ENCODE data around the gene NEUROD2. TPM values are rescaled to one million over a fixed set of nuclear protein-coding genes. Genes with fewer than 3 reads are reported as not detected.
A peak's percentile ranks its signal among the peaks of the same experiment; 100 is the strongest.

The NEUROD2 gene
- total and polyA plus RNA-seq, 7 donors: 0.01 TPM; not detected in 6

DNA sequence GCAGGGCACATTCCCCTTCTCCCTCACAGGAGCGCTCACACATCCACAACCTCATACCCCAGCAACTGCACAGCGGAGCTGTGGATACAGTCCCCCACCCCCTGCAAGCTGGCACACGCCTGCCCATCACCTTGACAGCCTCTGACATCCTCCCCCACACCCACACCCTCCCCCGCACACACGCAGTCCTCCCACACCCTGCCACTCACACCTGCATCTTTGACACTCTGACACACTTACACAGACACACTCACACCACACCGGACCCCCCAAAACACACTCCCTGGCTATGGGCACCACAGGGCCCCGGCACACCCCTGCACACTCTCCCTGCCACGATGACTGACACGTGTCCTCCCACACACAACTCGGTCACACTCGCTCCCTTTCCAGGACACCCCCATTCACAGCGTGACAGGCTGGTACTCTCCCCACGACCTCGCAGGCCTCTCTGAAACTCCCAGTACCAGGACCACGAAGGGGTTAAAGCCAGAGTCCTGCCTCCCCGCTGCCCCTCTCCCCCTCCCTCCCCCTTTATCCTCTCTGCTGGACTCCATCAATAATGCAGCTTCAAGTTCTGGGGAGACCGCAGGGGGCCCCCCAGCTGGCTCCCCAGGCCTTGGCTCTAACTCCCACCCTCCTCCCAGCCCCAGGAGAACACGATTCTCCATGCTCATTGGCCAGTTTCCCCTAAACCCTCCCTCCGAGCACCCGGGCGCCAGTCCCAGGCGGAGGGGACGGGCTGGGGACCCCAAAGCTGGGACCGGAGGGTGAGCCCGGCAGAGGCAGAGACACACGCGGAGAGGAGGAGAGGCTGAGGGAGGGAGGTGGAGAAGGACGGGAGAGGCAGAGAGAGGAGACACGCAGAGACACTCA lies 18.7 kb upstream of the NEUROD2 start, which contains the start of gene PPP1R1B:
Gene PPP1R1B, plus strand, starts transcription at position 782 of the 876 bp plus-strand sequence. CDS start 441 bp downstream, outside the sequence.
- peak within 1 kb of the TSS; percentile 51 for H3K4me3 ChIP-seq
- intact Hi-C loops (cut with DNase I): loop anchor here in 1 of 2 donors (10.0 kb wide), 1 partner anchor 238 kb away; the partner anchor contains the start of genes IKZF3 and ZPBP2
- H3K4me1 ChIP-seq: peaks cover 5% of the 10 kb centered on the region
- peaks cover 0 to 54% (median 11%) of the 10 kb centered on the region in 3 donors for H3K27me3 ChIP-seq (ENCODE audit: insufficient read depth in 3 of 3, low read length in 2 of 3)
- TF ChIP-seq CTCF (IDR thresholded peaks at IDR 0.05): no peak
- no peaks in the 10 kb centered on the region for H3K9me3 ChIP-seq
- ATAC-seq: no peak
- no peak within 1 kb of the TSS for H3K27ac ChIP-seq
- no peak for DNase-seq
- 18 to 23% (median 21%) methylated on average over 28 to 29 of the region's 29 CpGs for WGBS, 3 donors
- no peaks in the 10 kb centered on the region for H3K36me3 ChIP-seq (ENCODE audit: insufficient read depth in 1 of 2, low read depth in 1 of 2)

GRCh38 chr17:39625198-39625785 lies 17.6 kb upstream of the NEUROD2 start:
- H3K27me3 ChIP-seq (ENCODE audit: insufficient read depth in 3 of 3, low read length in 2 of 3): peaks cover 0 to 59% (median 11%) of the 10 kb centered on the region in 3 donors
- 50 to 57% (median 51%) methylated on average over 5 of the region's 5 CpGs for WGBS, 3 donors

DNA sequence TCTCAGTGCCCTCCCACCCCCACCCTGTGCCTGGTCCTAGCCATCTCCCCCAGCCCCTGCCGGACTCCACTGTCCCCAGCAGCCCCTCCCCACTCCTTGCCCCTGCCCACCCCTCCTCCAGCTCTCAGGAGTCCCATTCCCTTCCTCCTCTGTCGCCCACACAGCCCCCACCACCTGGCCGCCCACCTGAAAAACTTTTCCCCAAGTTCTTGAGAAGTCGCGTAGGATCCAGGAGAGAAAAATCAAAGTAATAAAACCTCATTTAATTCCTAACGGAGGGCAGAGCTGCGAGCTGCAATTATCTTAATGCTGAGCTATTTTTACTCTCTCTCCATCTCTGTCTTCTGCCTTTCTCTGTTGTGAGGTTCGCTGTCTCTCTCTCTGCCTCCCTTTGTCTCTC lies 16.6 kb upstream of the NEUROD2 start:
- no peak for TF ChIP-seq CTCF (IDR thresholded peaks at IDR 0.05)
- 69 to 71% (median 70%) methylated on average over 8 of the region's 8 CpGs for WGBS, 3 donors
- no peak for DNase-seq
- no peak overlapping the region for H3K4me3 ChIP-seq
- intact Hi-C loops (cut with DNase I): loop anchor here (5.0 to 10.0 kb wide), 5 partner anchors 48 to 240 kb away; partner anchors contain the start of genes IKZF3 (in 1 of the 2), MIEN1 (in 1 of the 2) and ZPBP2 (in 1 of the 2)
- H3K27me3 ChIP-seq (ENCODE audit: insufficient read depth in 3 of 3, low read length in 2 of 3): peaks cover 0 to 51% (median 11%) of the 10 kb centered on the region in 3 donors
- no peaks in the 10 kb centered on the region for H3K9me3 ChIP-seq
- H3K4me1 ChIP-seq: peaks cover 5% of the 10 kb centered on the region
- no peak for ATAC-seq
- H3K36me3 ChIP-seq (ENCODE audit: insufficient read depth in 1 of 2, low read depth in 1 of 2): no peaks in the 10 kb centered on the region
- H3K27ac ChIP-seq: no peak overlapping the region

More at GRCh38 chr17:39625198-39625785, 17.6 kb upstream of the NEUROD2 start:
- no peaks in the 10 kb centered on the region for H3K36me3 ChIP-seq (ENCODE audit: insufficient read depth in 1 of 2, low read depth in 1 of 2)
- TF ChIP-seq CTCF (IDR thresholded peaks at IDR 0.05): no peak
- intact Hi-C loops (cut with DNase I): loop anchor here in 1 of 2 donors (10.0 kb wide), 1 partner anchor 240 kb away; the partner anchor contains the start of genes IKZF3 and ZPBP2
- H3K4me3 ChIP-seq: no peak overlapping the region
- ATAC-seq (no peak), DNase-seq (no peak)
- H3K27ac ChIP-seq: no peak overlapping the region
- H3K4me1 ChIP-seq: peaks cover 5% of the 10 kb centered on the region
- H3K9me3 ChIP-seq: no peaks in the 10 kb centered on the region

DNA sequence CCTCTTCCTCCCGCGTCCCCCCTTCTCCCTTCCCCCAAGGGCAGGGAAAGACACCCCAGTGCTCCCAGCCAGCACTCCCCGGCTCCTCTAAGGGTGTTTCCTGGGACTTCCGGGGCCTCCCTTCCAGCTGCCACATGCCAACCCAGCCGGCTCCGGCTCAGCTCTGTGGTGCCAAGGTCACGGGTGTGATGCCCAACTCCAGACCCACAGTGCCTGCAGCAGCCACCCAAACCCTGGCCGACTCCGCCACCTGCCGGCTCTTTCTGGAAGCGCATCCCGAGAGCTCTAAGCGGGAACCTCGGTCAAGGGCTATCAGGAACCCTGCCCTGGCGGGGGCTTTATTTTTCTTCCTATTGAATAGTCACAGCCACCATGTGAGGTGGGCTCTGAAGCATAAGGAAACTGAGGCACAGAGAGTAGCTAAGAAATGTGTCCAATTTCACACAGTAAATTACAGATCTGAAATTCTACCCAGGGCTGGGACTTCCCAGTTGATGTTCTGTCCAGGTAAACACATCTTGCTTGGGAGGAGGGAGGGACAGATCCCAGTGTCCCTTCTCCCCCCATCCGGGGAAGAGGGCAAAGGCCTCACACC lies 15.7 kb upstream of the NEUROD2 start:
- Histone ChIP-seq H3K27ac (no peak overlapping the region), H3K4me1 (peaks cover 5% of the 10 kb centered on the region), H3K4me3 (no peak overlapping the region), H3K27me3 (ENCODE audit: insufficient read depth in 3 of 3, low read length in 2 of 3) (peaks cover 0 to 43% (median 11%) of the 10 kb centered on the region in 3 donors), H3K36me3 (ENCODE audit: insufficient read depth in 1 of 2, low read depth in 1 of 2) (no peaks in the 10 kb centered on the region), H3K9me3 (no peaks in the 10 kb centered on the region)
- 2 to 4% (median 3%) methylated on average over 15 to 16 of the region's 16 CpGs for WGBS, 3 donors
- ATAC-seq (peak; percentile 71 to 86 (median 80)), DNase-seq (peak; percentile 85 to 91)
- TF ChIP-seq CTCF (IDR thresholded peaks at IDR 0.05): peak; percentile 88
- intact Hi-C loops (cut with DNase I): loop anchor here (2.0 to 10.0 kb wide), 7 partner anchors 47 to 241 kb away; partner anchors contain the start of genes IKZF3 (in 1 of the 2), MIEN1 (in 1 of the 2) and ZPBP2 (in 1 of the 2)
